HepG2 (cell line): ENCODE measurements around the gene VWCE. TPM values are rescaled to one million over a fixed set of nuclear protein-coding genes. Genes with fewer than 3 reads are reported as not detected.

Experiments
- ATRX ChIP-seq: sonication (generic); formaldehyde crosslinking; IDR thresholded peaks from 2 replicates; pipeline ENCODE4 v1.4.0; 2020; ENCODE audit warnings: missing genetic modification reagents, borderline replicate concordance
- CCDC6 ChIP-seq: sonication (generic); formaldehyde crosslinking; IDR thresholded peaks from 2 replicates; pipeline ENCODE4 v1.8.1; 2022; ENCODE audit warnings: mild to moderate bottlenecking, missing genetic modification reagents, moderate library complexity
- FOXO1 ChIP-seq: sonication (generic); formaldehyde crosslinking; IDR thresholded peaks from 2 replicates; pipeline ENCODE4 v1.4.0; 2020; ENCODE audit warnings: missing genetic modification reagents
- GTF2F1 ChIP-seq: fragments of 150-350 bp; IDR thresholded peaks from 2 replicates; pipeline ENCODE4 v1.6.1; 2014; ENCODE audit warnings: low read length
- HES4 ChIP-seq: sonication (generic); formaldehyde crosslinking; IDR thresholded peaks from 2 replicates; pipeline ENCODE4 v1.9.0; 2021; ENCODE audit warnings: mild to moderate bottlenecking, missing genetic modification reagents, borderline replicate concordance
- HMGXB3 ChIP-seq: sonication (generic); formaldehyde crosslinking; IDR thresholded peaks from 2 replicates; pipeline ENCODE4 v1.4.0; 2020; ENCODE audit warnings: missing genetic modification reagents, borderline replicate concordance
- KDM1A ChIP-seq: IDR thresholded peaks from 2 replicates; pipeline ENCODE4 v1.6.1; 2016; ENCODE audit warnings: missing compliant biosample characterization
- KLF11 ChIP-seq: IDR thresholded peaks from 2 replicates; pipeline ENCODE4 v1.6.1; 2016; ENCODE audit warnings: missing compliant biosample characterization
- MBNL3 ChIP-seq: fragments of 250-450 bp; sonication (Bioruptor Pico); conservative IDR thresholded peaks from 2 replicates; pipeline ENCODE4 v1.8.0; 2022; ENCODE audit warnings: mild to moderate bottlenecking, inconsistent platforms
- MIER2 ChIP-seq: IDR thresholded peaks from 2 replicates; pipeline ENCODE4 v1.6.1; 2016; ENCODE audit warnings: missing biosample characterization, missing genetic modification reagents
- NAIF1 ChIP-seq: sonication (generic); formaldehyde crosslinking; IDR thresholded peaks from 2 replicates; pipeline ENCODE4 v1.5.0; 2020; ENCODE audit warnings: mild to moderate bottlenecking, missing genetic modification reagents, borderline replicate concordance
- PAX8 ChIP-seq: sonication (generic); formaldehyde crosslinking; IDR thresholded peaks from 2 replicates; pipeline ENCODE4 v1.8.0; 2022; ENCODE audit warnings: mild to moderate bottlenecking, missing genetic modification reagents, borderline replicate concordance
- ZBTB46 ChIP-seq: sonication (generic); formaldehyde crosslinking; IDR thresholded peaks from 2 replicates; pipeline ENCODE4 v1.4.0; 2020; ENCODE audit warnings: mild to moderate bottlenecking, missing genetic modification reagents, borderline replicate concordance
- ZKSCAN5 ChIP-seq: sonication (generic); formaldehyde crosslinking; IDR thresholded peaks from 2 replicates; pipeline ENCODE4 v1.5.1; 2020; ENCODE audit warnings: mild to moderate bottlenecking, missing genetic modification reagents
- ZSCAN25 ChIP-seq: sonication (generic); formaldehyde crosslinking; IDR thresholded peaks from 2 replicates; pipeline ENCODE4 v1.8.0; 2022; ENCODE audit warnings: mild to moderate bottlenecking, missing genetic modification reagents
- ZSCAN29 ChIP-seq: sonication (generic); formaldehyde crosslinking; conservative IDR thresholded peaks from 2 replicates; pipeline ENCODE4 v1.4.0; 2020; ENCODE audit warnings: mild to moderate bottlenecking, missing genetic modification reagents
- polyA plus RNA-seq, 8 experiments: library from polyadenylated mRNA; depleted of rRNA in 3 of 8; stranded (reverse) in 7 of 8; unstranded in 1 of 8; fragments of >200 nt; fragmentation: Illumina TruSeq in 4 of 8; extraction: Trizol in 4 of 8; gene quantifications; 2 replicates each; pipeline versions ENCODE4 v1.2.1 to v1.2.3, GENCODE V29; 2011 to 2016; ENCODE audit warnings: low read depth in 4 of 8, missing spikeins in 1 of 8, mixed read lengths in 1 of 8; ENCODE audit not compliant: insufficient read depth in 1 of 8
- total RNA-seq, 5 experiments: library from RNA; depleted of rRNA; stranded (reverse); fragments of >200 nt; fragmentation: Illumina TruSeq; extraction: Trizol; gene quantifications; 2 replicates each; pipeline ENCODE4 v1.2.3, GENCODE V29; 2016; ENCODE audit warnings: low read depth in 1 of 5
- TF ChIP-seq, protein P1 (sequence below): IDR thresholded peaks from 2 replicates; pipeline ENCODE4 v1.6.1; 2016; ENCODE audit warnings: missing biosample characterization, missing genetic modification reagents, low read depth
- TF ChIP-seq, protein P2 (sequence below): sonication (generic); formaldehyde crosslinking; IDR thresholded peaks from 2 replicates; pipeline ENCODE4 v1.4.0; 2020; ENCODE audit warnings: mild to moderate bottlenecking, missing genetic modification reagents
- TF ChIP-seq, protein P3 (sequence below): sonication (generic); formaldehyde crosslinking; IDR thresholded peaks from 2 replicates; pipeline ENCODE4 v1.5.0; 2020; ENCODE audit warnings: missing genetic modification reagents
- TF ChIP-seq, protein P4 (sequence below): sonication (generic); formaldehyde crosslinking; IDR thresholded peaks from 2 replicates; pipeline ENCODE4 v1.5.1; 2020; ENCODE audit warnings: missing genetic modification reagents, mild to moderate bottlenecking, borderline replicate concordance

VWCE gene
- total and polyA plus RNA-seq, 2 of the 13 experiments (the other 11 are each of a cell fraction or from before 2014, with no cell fraction given) = 27.6 to 58.3 TPM

GRCh38 chr11:61254403-61255025 is 40.6 kb downstream of the VWCE start (continued):
- TF ChIP-seq, protein P1, sequence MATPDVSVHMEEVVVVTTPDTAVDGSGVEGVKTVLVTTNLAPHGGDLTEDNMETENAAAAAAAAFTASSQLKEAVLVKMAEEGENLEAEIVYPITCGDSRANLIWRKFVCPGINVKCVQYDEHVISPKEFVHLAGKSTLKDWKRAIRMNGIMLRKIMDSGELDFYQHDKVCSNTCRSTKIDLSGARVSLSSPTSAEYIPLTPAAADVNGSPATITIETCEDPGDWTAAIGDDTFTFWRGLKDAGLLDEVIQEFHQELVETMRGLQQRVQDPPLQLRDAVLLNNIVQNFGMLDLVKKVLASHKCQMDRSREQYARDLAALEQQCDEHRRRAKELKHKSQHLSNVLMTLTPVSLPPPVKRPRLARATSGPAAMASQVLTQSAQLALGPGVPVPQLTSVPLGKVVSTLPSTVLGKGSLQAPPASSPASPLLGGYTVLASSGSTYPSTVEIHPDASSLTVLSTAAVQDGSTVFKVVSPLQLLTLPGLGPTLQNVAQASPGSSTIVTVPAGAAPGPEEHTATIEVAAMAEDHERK (CRISPR knock-in tag) = no peak
- no peak for TF ChIP-seq MIER2 (CRISPR knock-in tag)
- TF ChIP-seq FOXO1 (CRISPR knock-in tag) = no peak; the same call in 1 of the 2 replicates
- peak; percentile 24; the same call in 1 of the 2 replicates for TF ChIP-seq ZSCAN25 (CRISPR knock-in tag)
- no peak for TF ChIP-seq NAIF1 (CRISPR knock-in tag)
- TF ChIP-seq ZKSCAN5 = no peak
- TF ChIP-seq HMGXB3 (CRISPR knock-in tag) = no peak
- TF ChIP-seq, protein P2, sequence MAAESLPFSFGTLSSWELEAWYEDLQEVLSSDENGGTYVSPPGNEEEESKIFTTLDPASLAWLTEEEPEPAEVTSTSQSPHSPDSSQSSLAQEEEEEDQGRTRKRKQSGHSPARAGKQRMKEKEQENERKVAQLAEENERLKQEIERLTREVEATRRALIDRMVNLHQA (CRISPR knock-in tag) = no peak
- TF ChIP-seq MBNL3 (CRISPR knock-in tag) = no peak
- no peak for TF ChIP-seq ATRX
- TF ChIP-seq ZBTB46 (CRISPR knock-in tag) = no peak
- TF ChIP-seq, protein P3, sequence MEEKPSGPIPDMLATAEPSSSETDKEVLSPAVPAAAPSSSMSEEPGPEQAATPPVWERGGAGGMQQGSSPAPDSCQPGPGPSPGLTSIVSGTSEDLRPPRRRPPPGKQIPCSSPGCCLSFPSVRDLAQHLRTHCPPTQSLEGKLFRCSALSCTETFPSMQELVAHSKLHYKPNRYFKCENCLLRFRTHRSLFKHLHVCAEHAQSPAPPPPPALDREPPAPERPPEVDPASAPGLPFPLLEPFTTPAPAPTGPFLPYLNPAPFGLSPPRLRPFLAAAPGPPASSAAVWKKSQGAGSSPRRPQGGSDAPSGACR (CRISPR knock-in tag) = no peak
- TF ChIP-seq KLF11 (CRISPR knock-in tag) = no peak
- TF ChIP-seq CCDC6 (CRISPR knock-in tag) = no peak
- TF ChIP-seq PAX8 (CRISPR knock-in tag) = no peak
- no peak for TF ChIP-seq KDM1A (CRISPR knock-in tag)
- no peak for TF ChIP-seq ZSCAN29 (CRISPR knock-in tag)
- TF ChIP-seq, protein P4, sequence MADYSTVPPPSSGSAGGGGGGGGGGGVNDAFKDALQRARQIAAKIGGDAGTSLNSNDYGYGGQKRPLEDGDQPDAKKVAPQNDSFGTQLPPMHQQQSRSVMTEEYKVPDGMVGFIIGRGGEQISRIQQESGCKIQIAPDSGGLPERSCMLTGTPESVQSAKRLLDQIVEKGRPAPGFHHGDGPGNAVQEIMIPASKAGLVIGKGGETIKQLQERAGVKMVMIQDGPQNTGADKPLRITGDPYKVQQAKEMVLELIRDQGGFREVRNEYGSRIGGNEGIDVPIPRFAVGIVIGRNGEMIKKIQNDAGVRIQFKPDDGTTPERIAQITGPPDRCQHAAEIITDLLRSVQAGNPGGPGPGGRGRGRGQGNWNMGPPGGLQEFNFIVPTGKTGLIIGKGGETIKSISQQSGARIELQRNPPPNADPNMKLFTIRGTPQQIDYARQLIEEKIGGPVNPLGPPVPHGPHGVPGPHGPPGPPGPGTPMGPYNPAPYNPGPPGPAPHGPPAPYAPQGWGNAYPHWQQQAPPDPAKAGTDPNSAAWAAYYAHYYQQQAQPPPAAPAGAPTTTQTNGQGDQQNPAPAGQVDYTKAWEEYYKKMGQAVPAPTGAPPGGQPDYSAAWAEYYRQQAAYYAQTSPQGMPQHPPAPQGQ (CRISPR knock-in tag) = no peak
- no peak for TF ChIP-seq GTF2F1
- no peak for TF ChIP-seq HES4 (CRISPR knock-in tag)
- TF ChIP-seq, all 625 proteins: peak for 28
